GM19463 (cell line): ENCODE data around the gene EVX2.

Source experiments
- ATAC-seq: cut with Tn5 transposase; IDR thresholded peaks from one replicate; pipeline ENCODE4 v1.9.1; 2021; ENCODE audit warnings: mild to moderate bottlenecking, moderate library complexity; ENCODE audit not compliant: unreplicated experiment

The EVX2 gene

GRCh38 chr2:176096986-176097819, 13.4 kb upstream of the EVX2 start:
- peak; percentile 91 for ATAC-seq

DNA sequence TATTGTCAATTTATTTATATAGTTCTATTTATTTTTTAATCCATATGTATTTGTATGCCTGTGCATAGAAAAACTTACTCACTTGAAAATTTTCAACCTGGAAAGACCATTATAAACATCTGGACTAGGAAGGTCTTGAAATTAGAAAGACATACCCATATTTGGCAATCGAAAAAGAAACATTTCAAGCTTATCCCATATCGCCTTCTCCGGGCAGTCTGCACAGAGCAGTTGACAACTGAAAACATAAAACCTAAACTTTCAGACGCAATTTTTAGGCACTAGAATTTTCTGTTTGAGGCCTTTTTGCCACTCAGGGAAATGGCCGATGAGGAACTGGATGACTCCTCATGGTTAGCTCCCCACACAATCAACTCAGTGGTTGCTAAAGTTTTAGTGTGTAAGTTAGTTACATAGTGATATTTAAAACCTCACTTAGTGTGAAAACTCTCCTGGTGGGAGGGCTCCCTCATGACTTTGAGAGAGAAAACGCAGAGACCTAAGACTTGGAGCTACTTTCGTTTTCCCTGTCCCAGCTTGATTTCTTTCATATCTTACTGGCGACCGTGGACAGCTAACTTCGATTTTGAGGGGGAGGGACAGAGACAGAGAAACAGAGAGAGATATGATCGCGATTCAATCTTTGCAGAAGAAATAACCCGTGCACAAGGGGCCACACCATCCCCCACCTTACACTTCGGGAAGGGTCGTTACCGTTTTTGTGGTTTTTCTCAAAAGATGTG, 12.7 kb upstream of the EVX2 start:
- ATAC-seq: no peak

GRCh38 chr2:176095421-176095820, 11.7 kb upstream of the EVX2 start:
- no peak for ATAC-seq

DNA sequence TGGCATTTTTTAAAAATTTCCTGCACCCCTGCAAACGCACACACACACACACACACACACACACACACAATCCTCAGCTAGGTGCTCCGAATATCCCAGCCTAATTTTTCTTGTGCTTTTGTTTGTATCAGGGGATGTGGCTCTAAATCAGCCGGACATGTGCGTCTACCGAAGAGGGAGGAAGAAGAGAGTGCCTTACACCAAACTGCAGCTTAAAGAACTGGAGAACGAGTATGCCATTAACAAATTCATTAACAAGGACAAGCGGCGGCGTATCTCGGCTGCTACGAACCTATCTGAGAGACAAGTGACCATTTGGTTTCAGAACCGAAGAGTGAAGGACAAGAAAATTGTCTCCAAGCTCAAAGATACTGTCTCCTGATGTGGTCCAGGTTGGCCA, 10.6 kb upstream of the EVX2 start:
- ATAC-seq: no peak

GRCh38 chr2:176093898-176094249, 10.1 kb upstream of the EVX2 start:
- ATAC-seq: no peak

GRCh38 chr2:176093145-176093897, 9.6 kb upstream of the EVX2 start:
- ATAC-seq: no peak

DNA sequence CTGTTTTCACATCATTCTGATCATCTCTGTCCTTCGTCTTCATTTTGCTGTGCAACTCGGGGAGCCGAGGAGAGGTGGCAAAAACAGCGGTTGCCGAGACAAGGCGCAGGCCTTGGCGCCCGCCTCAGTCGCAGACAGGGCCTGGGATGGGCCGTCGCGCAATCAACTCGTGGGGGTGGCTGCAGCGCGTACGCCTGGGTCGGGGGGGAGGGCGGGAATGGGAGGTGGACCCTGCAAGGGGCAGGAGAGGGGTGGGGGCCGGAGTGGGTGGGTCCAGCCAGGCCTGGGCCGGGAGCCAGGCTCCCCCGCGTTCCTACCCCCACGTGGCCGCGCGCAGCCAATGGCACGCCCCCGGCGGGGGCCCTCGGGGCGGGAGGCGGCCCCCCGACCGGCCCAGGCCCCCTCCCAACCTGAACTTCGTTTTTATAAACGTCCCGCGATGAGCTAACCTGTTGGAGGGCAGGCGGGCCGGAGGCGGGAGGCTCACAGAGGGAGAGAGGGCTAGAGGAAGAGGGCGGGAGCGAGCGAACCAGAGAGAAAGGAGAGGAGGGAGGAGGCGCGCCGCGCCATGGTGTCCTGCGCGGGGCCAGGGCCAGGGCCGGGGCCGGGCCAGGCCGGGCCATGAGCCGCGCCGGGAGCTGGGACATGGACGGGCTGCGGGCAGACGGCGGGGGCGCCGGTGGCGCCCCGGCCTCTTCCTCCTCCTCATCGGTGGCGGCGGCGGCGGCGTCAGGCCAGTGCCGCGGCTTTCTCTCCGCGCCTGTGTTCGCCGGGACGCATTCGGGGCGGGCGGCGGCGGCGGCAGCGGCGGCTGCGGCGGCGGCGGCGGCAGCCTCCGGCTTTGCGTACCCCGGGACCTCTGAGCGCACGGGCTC, 8.7 kb upstream of the EVX2 start, which contains the start of gene HOXD13:
Gene HOXD13 (plus strand): TSS at position 452 of the 875 bp plus-strand sequence. CDS start 170 bp downstream, at position 622.
- no peak for ATAC-seq

GRCh38 chr2:176091329-176092258, 7.8 kb upstream of the EVX2 start:
- no peak for ATAC-seq

DNA sequence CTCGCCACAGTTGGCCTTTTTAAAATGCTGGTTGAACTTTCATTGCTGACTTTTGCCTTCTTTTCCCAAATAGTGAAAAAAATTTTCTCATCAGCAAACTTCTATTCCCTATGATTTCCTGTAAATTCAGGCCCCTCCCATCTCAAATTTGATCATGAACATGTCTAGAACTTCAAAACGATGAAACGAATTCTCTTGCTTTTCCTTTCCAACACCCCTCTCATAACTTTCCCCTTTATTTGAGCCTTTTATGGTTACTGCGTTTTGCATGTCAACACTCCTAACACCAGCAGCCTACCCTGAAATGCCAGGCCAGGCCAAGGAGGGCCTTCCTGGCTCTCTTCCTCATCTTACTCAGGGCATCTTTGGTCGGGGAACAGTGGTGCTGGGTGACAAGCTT, 7.1 kb upstream of the EVX2 start:
- no peak for ATAC-seq

GRCh38 chr2:176089843-176090395, 6.2 kb upstream of the EVX2 start:
- no peak for ATAC-seq

DNA sequence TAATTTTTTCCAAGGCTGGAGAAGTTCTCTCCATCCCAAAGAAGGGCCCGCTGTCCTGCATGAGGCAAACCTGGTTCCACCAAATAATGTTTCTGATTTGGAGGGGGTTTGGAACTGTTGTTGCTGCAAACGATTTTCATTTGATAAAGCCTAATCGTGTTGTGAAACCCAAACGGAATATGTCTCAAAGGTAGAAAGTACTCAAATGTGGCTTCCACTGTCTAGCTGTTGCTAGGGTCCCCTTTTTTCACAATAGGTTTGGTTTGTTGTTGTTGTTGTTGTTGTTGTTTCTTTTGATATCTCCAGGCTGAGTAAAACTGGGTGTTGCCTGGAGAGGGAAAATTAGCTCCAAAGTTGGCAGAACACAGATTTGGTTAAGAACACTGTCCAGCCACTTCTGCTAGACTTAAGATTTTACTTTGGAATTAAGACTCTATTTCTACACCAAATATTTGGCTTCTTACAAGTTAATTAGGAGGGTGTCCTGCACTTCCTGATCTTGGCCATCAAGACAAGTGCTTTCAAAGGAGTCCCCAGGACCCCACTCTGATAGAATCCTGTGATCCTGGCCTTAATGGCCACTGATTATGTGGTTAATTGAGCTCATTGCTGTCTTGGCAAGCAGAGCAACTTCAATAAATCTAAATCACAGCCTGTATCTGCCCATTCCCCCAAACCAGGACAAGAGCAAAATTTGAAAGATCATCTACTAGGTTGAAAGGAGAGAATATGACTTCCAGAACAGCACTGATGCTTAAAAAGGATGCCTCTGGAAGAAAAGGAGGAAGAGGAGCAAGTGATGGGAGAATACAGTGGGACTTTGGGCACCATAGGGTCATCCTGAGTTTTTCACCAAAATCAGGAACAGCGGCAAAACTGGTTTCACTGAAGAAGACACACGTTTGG, 5.4 kb upstream of the EVX2 start:
- ATAC-seq: no peak

GRCh38 chr2:176088048-176088936, 4.5 kb upstream of the EVX2 start:
- peak; percentile 72 for ATAC-seq

- no peak for ATAC-seq
These were observed 3.7 kb upstream of the EVX2 start for GRCh38 chr2:176087330-176088047.

DNA sequence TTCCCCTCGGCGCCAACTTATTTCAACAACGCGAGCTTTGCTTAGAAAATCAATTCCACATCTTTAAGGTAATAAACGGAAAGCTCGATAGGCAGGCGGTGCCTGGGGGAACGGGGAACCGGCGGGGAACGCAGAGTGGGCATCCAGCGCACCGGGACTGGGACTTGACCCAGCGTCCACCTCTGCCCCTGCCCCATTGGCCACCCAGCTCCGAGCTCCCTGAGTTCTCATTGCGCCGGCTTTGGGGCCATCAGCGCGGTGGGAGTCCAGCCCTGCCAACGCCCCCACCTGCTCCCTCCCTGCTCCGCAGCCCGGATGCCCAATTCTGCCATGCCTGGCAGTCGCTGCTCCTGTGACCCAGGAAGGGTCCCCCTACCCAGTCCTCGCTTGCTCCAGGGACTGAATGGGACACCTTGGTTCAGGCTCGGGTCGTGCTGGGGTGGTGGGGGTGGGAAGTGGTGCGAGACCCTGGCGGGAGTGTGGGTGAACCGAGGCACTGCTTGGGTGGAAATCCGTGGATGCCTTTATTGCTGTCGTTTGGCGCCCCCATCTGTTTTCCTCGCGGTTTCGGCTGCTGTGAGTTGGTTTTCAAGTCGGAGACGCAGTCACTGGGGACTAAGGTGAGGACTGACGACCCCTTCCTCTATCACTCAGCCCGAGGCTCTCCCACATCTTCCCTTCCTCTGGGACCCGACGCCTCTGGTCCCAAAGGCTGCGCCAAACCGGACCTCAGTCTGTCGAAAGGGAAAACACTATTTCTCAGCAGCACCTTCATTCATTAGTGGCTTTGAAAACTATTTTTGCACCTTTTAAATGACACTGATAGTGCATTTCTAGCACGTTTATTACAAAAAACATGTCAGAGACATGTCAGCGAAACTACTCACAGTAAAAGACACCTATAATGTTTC, 2.4 kb upstream of the EVX2 start:
- no peak for ATAC-seq

GRCh38 chr2:176085120-176085788, 1.5 kb upstream of the EVX2 start:
- ATAC-seq: no peak
